Fibroblast of skin of left quadriceps (primary cell): ENCODE measurements around the gene KRT86.

Experiments
- DNase-seq, 2 experiments: peaks; one replicate each; pipeline ENCODE4 v3.0.0-alpha.2; 2013; ENCODE audit warnings: low read depth in 2 of 2

KRT86 gene

DNA sequence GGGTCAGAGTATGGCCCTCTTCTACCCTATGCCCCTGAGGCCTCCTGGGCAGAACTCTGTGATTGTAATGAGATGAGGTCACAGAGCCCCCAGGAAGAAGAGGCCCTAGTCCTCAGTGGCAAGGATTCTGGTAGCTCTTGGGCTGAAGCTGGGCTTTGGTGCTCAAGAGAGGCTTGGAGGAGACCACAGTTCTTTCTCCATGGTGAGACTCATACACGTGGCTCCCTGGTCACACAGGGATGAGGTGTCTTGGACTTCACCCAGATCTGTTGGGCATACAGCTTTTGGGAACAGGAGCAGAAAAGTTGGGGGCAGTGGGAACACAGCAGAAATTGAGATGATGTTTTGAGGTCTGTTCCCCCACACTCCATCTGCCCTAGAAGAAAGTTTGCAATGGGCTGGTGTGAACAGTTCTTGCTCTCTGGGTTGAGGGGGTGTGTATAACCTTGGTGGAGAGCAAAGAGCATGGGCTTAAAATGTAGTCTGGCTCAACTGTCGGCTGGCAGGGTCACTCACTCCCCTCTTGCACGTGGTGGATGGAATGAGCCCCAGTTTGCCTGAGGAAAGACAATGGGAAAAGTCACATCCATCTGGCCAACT is at the start of gene KRT86:
KRT86 (plus strand) TSS at position 125 of the 600 bp plus-strand sequence. CDS start 27,272 bp downstream, outside the sequence.
- DNase-seq: no peak

DNA sequence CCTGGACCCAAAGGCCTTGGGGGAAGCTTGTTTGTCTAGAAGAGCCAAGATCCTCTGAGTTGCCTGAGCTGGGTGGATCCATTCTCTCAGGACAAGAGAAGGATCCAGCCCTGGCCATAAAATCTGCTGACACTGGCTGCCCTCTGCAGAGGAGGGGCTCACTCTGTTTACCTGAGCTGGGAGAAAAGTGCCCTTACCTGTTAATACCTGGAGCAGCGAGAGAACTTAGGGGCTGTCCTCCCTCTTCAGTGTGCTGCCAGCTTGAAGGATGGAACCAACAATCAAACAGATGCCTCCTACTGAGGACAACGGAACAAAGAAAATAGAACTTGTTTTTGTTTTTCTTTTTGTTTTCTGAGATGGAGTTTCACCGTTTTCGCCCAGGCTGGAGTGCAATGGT is 48.7 kb upstream of the KRT86 start:
- no peak for DNase-seq

- DNase-seq: no peak
Measured at GRCh38 chr12:52226446-52226845, 48.0 kb upstream of the KRT86 start.

DNA sequence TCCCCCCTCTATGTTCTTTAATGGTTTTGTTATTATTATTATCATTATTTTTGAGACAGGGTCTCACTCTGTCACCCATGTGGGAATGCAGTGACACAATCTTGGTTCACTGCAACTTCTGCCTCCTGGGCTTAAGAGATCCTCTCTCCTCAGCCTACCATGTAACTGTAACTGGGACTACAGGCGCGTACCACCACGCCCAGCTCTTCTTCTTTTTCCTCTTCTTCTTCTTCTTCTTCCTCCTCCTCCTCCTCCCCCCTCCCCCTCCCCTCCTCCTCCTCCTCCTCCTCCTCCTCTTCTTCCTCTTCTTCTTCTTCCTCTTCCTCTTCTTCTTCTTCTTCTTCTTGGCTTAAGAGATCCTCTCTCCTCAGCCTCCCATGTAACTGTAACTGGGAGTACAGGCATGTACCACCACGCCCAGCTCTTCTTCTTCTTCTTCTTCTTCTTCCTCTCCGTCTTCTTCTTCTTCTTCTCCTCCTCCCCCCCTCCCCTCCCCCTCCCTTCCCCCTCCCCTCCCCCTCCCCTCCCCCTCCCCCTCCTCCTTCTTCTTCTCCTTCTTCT is 46.8 kb upstream of the KRT86 start:
- no peak for DNase-seq

GRCh38 chr12:52228366-52228765 is 46.1 kb upstream of the KRT86 start:
- DNase-seq: no peak

DNA sequence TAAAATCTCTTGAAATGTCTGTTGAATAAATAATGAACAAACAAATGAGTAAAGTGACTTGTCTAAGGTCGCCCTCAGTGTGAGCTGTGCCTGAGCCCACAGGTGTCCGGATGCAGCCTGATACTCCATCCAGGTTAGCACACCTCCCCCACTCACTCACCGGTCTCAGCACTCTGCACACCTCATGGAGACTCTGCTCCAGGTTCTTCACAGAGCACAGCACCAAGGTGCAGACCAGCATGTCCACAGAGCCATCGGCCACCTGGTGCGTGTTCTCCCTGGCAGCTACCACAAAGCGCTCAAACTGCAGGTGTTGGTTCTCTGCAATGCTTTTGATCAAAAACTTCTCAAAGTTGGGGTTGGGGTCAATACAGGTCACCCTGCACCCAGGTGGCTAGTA is 45.5 kb upstream of the KRT86 start:
- no peak for DNase-seq

GRCh38 chr12:52229836-52230343 is 44.6 kb upstream of the KRT86 start:
- DNase-seq: no peak

- peak; percentile 58 to 64 for DNase-seq
Measured at GRCh38 chr12:52230364-52231281, 43.8 kb upstream of the KRT86 start.

GRCh38 chr12:52231305-52232202 is 42.9 kb upstream of the KRT86 start:
- no peak for DNase-seq

DNA sequence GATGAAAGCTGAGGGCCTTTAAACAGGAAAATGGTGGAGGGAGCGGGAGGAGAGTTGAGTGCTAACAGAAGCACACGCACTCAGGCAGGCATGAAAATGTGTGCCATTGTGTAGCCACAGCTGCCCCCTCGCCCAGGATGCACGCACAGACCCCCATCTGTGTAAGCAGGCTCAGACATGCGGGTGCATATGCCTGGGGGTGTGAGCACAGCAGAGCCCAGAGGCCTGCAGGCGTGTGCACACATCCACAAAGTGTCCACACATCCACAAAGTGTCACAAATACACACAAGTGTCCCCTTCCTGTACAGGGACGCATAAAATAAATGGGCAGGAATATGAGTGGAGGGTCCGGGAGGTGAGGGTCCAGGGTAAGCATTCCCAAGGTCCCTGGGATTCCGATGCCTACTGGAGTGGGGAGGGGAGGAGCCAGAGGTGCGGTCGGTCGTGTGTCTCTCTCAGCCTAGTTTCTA is 42.2 kb upstream of the KRT86 start:
- DNase-seq: no peak

GRCh38 chr12:52232674-52233461 is 41.6 kb upstream of the KRT86 start, which contains the start of gene KRT7:
KRT7 (plus strand) TSS chr12:52233243; CDS start chr12:52233297, 54 bp downstream.
- no peak for DNase-seq

DNA sequence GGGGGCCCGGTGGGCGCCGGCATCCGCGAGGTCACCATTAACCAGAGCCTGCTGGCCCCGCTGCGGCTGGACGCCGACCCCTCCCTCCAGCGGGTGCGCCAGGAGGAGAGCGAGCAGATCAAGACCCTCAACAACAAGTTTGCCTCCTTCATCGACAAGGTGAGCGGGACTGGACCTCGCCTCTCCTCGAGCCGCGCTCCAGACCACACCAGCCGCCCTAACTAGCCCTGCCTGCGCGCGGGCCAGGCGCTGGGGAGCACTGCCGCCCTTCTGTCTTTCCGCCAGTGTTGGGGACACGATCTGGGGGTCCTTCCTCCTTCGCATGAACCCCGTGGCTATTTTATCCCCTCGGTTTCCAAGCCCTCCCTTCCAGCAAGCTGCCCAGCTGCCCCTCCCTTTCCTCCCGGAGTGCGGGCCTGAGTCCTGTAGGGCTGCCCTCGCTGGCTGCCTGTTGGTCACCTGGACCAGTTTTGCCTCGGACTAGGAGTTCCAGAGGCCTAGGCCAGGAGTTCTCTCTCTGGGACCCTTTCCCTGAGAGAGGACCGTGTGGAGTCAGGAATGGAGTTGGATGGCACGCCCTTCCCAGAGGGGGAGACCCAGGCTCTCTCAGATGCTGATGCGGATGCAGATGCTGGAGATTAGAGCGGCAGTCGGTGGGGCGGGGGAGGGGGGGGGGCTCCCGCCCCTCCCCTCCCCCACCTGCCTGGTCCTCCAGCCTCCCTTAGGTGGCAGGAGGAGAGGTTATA is 40.8 kb upstream of the KRT86 start:
- DNase-seq: no peak

DNA sequence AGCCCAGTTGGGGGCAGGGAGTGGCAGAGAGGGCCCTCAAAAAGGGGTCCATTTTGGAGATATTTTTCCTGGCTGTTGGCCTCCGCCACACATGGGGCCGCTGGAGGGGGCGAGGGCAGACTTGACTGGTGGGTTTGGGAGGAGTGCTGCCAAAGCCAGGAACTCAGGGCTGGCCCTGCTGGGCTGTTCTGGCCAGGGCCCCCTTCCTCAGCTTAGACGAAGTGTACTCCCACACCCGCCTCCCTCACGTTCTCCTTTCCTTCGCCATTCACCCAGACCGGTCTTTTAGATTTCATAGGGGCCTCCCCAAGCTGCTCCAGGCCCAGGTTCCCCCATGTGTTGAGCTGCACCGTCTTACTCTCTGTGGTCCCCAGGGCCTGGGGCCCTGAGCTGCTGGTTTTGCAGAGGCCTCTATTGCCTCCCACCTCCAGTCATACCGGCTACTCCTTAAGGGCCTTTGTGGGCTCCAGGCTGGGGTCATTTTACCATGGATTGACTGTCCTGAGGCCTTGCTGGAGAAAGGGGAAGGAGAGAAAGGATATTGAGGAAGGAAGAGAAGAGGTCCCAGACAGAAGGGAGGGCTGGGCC is 40.1 kb upstream of the KRT86 start:
- DNase-seq: no peak

GRCh38 chr12:52235001-52235764 is 39.3 kb upstream of the KRT86 start:
- no peak for DNase-seq

- no peak for DNase-seq
Measured at GRCh38 chr12:52235822-52236361, 38.6 kb upstream of the KRT86 start.

DNA sequence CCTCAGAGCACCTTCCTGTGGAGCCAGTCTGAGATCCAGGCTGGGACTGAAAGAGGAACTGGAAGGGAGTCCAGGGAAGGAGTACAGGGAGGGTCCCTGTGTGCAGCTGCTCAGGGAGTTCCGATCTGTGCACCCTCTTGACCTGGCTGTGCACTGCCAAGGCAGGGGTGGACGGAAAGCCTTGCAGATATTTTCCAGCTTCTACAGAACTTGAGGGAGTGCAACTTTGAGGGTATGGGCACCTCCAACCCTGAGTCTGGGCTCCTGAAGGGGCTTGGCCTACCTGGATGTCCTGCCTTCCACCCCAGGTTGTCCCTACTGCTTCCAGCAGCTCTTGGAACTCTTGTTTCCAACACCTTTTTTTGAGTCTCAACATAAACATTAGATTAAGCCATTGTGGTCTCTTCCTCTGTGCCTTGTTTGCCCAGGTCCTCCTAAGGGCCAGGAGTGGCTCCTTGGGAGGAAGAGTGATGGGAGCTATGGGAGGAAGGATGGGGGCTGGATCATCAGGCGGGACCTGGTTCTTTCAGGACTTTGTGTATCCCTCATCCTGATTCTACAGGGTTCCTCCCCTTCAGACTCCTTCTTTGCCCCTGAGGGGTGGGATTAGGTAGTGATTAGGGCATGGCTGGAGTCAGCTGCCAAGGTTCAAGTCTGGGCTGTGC is 37.9 kb upstream of the KRT86 start:
- DNase-seq: no peak

DNA sequence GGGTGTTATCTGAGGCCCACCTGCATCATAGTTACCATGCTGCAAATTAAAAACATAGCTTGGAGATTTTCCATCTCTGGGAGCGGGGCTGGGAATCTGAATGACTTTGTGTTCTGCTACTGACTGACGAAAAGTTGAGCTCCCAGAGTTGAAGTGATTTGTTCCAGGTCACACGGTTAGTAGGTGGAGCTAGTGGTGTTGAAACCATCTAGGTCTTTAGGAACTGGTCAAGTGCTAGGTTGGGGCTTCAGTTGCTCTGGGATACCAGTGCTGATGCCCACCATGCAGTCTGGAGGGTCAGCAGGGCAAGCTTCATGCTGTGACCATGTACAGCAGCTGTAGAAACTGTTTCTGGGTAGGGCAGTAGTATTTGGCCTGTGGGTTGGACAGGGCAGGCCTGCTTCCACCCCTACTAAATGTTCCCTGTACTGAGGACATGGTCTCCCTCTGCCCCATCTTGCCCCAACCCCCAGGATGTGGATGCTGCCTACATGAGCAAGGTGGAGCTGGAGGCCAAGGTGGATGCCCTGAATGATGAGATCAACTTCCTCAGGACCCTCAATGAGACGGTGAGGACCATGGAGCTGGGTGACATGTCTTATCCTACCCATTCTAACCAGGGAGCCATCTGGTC is 36.1 kb upstream of the KRT86 start:
- no peak for DNase-seq
